HG03025 (cell line): Measurements from ENCODE around the gene MYO15B.

ENCODE experiments used
- ATAC-seq: cut with Tn5 transposase; IDR thresholded peaks from one replicate; pipeline ENCODE4 v1.9.1; 2021; ENCODE audit warnings: mild to moderate bottlenecking, moderate library complexity; ENCODE audit not compliant: unreplicated experiment, low FRiP score

The MYO15B gene

GRCh38 chr17:75621489-75621888 lies 33.9 kb downstream of the MYO15B start:
- ATAC-seq: no peak

DNA sequence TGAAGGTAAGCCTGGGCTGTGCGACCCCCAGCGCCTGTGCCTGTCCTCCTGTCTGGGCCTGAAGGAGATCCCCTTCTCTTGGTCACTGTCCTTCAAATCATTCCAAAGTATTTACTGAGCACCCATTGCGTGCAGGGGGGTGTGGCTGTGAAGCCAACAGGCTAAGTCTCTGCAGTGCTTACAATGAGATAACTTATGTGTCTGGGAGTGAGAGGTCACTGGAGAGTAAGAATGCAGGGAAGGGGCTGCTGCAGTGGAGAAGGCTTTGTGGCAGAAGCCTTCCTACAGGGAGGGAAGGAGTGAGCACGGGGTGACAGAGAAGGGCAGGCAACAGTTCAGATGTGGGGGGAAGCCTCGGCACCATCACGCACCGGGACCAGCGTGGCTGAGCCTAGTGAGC lies 34.5 kb downstream of the MYO15B start:
- no peak for ATAC-seq

DNA sequence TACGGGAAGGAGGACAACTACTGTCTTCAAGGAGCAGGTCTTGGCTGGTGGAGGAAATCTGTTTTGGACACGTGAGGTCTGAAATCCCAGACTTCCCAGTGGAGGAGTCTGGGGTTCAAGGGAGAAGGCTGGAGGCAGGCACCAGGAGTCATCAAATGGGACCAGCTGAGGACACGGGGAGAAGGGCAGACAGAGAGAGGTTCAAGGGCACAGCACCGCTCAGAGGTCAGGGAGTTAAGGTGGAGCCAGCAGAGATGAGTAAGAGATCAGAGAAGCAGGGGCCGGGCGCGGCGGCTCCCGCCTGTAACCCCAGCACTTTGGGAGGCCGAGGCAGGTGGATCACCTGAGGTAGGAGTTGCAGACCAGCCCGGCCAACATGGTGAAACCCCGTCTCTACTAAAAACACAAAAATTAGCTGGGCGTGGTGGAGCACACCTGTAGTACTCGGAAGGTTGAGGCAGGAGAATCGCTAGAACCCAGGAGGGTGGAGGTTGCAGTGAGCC lies 35.2 kb downstream of the MYO15B start:
- ATAC-seq: no peak

- no peak for ATAC-seq
These were observed 35.8 kb downstream of the MYO15B start for GRCh38 chr17:75623386-75623785.

GRCh38 chr17:75624021-75624420 lies 36.4 kb downstream of the MYO15B start:
- ATAC-seq: no peak

- no peak for ATAC-seq
These were observed 37.2 kb downstream of the MYO15B start for GRCh38 chr17:75624714-75625345.

- no peak for ATAC-seq
These were observed 38.4 kb downstream of the MYO15B start for GRCh38 chr17:75625813-75626486.

- no peak for ATAC-seq
These were observed 39.0 kb downstream of the MYO15B start for GRCh38 chr17:75626496-75627038.

GRCh38 chr17:75627094-75627493 lies 39.5 kb downstream of the MYO15B start:
- no peak for ATAC-seq

DNA sequence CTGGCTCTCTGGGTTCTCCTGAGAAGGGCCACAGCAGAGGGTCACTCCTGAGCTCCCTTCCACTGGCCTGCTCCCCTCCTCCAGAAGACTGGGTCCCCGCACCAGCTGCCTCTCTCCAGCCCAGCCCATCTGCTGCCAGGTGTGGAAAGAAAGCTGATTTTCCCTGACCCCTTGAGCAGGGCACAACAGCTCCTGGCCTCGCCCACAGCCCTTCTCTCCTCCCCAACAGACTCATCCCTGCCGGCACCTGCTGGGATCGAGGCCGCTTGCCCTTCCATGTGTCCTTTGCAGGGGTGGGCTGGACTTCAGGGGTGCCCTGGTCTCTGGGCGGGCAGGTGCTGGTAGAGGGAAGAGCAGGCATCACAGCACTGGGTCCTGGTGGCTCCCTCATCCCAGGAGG lies 40.8 kb downstream of the MYO15B start:
- no peak for ATAC-seq

- no peak for ATAC-seq
These were observed 41.6 kb downstream of the MYO15B start for GRCh38 chr17:75629157-75629556.

GRCh38 chr17:75630071-75630917 lies 42.7 kb downstream of the MYO15B start:
- ATAC-seq: no peak

- no peak for ATAC-seq
These were observed 43.8 kb downstream of the MYO15B start for GRCh38 chr17:75631353-75631752.

- no peak for ATAC-seq
These were observed 44.8 kb downstream of the MYO15B start for GRCh38 chr17:75632428-75632827.

DNA sequence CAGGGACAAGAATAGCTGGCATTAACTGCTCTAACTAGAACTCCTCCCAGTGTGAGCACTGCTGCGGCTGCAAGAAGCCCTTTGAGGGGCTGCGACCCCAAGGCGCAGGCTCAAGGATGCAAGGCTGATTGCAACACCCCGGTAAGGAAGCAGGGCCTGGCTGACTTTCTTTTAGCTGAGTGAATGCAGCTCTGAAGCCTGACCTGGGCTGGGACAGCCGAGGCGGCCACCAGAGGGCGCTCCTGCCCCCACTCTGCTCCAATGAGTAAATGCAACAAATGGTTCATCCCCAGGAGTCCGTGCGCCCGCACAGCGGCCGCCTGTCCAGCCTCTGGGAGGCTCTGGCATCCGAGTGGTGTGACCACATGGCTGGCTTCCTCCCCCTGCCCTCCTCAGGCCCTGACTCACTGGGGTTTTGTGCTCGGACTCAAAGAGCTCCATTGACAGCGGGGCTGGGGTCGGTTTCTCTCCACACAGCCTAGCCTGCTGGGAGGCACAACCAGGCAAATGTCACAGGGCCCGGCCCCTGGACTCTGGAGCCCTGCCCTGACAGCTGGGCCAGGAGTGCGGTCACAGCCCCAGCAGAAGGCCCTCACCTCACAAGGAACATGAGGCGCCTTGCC lies 45.4 kb downstream of the MYO15B start, which contains the start of gene SMIM5:
TSS of gene SMIM5 (plus strand) at position 572 of the 623 bp plus-strand sequence. CDS start 6,768 bp downstream, outside the sequence.
- peak; percentile 42 for ATAC-seq

DNA sequence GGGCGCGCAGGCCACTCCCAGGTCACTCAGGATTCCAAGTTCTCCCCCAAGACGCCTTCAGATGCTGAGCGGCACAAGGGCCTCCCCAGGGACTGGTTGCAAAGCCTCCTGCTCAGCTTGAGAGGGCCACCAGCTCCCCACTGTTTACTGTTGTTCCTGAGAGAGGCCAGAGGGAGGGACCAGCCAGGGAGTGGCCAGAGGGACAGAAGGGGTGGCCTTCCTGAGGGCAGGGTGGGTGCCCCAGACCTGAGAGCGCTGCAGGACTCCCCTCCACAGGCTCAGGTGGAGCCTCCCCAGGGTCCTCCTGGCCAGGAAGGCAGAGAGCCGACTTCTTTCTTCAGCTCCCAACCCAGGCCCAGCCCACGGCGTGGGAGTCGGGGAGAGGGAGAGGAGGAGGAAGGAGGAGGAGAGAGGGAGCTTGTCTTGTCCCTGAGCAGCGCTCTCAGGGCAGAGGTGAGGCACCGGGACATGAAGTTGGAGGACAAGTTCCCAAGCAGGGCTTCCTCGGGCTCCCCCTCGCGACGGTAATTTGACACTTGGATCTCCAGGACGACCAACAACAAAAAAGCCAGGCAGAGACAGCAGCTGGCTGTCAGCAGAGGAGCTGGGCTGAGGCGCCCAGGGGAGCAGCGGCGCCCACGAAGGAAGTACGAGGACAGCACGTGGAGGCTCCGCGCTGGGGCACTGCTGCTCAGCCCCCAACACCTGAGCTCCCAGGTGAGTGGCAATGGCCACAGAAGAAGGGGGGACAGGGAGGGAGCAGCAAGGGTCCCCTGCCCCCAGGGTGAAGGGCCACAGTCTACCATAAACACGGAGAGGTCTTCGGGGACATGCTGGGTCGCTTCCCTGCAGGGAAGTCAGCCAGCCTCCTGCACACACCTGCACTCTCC lies 46.1 kb downstream of the MYO15B start:
- no peak for ATAC-seq

DNA sequence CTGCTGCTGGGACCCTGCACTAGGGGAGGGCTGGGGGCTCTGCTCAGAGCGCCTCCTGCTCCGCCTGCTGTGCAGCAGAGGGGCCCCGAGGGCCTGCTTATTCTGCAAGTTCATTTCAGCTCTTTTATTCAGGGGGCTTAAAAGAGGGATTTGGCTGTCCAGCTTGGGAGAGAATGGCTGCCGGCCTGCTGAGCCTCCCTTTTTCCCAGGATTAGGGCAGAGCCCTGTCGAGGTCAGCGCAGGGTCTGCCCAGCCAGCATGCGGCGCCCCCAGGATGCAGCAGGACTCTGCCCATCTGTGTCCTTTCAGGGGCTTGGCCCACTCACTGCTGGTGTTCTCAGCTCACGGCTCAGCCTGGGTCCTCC lies 46.8 kb downstream of the MYO15B start:
- ATAC-seq: no peak

- no peak for ATAC-seq
These were observed 47.4 kb downstream of the MYO15B start for GRCh38 chr17:75634754-75635609.
